KG1 (cell line): ENCODE measurements around the gene HIP1R.
A peak's percentile ranks its signal among the peaks of the same experiment; 100 is the strongest.

Experiments
- DNase-seq: peaks from one replicate; lab custom pipeline; 2025; lab: John Stamatoyannopoulos, UW

Gene HIP1R

DNA sequence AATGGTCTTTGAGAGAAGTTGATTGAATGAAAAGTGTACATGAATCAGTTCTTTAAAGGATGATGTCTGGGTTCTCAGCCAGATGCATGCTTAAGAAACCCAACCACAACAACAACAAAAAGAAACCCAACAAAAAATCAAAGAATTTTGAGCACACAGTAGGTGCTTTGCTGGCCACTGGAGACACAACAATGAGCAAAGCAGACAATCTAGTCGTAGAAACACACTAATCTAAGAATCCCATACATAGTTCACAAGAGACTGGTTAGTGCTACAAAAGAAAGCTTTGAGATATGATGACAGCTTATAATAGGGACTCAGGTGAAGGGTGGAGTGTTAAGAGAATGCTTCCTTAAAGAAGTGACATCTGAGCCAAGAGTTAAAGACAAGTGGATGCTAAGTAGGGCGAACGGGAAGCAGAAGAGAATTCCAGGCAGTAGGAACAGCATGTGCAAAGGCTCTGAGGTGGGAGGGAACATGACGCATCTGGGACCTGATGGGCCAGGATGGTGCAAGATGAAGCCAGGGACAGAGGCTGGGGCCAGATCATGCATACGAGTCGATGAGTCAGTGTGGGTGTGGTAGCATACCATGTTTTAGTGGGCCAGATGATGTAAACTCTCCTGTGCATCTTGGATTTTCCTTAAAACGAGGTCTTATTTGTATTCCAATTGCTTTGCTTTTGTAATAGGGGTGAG lies 4.6 kb upstream of the HIP1R start:
- DNase-seq: no peak

DNA sequence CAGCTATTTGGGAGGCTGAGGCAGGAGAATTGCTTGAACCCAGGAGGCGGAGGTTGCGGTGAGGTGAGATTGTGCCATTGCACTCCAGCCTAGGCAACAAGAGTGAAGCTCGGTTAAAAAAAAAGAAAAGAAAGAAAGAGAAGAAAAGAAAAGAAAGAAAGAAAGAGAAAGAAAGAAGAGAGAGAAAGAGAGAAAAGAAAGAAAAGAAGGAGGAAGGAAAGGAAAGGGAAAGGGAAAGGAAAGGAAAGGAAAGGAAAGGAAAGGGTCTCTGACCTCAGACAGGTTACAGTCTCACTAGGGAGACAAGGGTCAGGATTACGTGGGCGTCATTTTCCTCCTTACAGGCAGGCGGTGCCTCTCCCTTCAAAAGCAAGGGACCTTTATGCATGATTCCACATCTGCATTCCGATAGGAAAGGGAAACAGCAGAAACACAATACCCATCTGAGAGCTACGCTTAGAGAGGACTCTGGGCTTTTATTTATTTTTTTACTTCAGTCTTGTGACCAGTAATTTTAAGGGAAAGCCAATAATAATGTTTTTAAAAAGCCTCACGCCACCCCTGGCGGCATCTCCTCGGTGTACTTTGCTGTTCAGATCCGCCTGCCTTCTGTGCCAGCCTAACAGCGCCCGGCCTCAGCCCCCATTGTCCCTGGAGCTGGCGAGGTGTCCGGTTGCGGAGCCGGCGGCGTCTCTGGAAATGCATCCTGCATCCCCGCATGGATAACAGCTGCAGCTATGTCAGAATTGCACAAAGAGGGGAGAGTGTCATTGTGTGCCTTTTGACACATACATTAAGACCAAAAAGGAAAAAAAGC lies 945 bp upstream of the HIP1R start:
- no peak for DNase-seq

DNA sequence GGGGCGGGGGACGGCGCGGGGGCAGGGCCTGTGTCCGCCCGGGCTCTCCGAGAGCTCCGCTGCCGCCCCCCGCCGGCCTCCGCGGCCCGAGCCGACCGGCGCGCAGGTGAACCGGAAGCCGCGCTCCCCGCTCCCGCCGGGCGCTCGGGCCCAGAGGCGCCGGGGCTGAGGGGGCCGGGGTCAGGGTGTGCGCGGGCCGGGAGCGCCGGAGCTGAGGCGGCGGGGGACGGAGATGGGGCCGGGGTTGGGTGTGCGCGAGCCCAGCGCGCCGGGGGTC lies 431 bp downstream of the HIP1R start:
- no peak for DNase-seq

DNA sequence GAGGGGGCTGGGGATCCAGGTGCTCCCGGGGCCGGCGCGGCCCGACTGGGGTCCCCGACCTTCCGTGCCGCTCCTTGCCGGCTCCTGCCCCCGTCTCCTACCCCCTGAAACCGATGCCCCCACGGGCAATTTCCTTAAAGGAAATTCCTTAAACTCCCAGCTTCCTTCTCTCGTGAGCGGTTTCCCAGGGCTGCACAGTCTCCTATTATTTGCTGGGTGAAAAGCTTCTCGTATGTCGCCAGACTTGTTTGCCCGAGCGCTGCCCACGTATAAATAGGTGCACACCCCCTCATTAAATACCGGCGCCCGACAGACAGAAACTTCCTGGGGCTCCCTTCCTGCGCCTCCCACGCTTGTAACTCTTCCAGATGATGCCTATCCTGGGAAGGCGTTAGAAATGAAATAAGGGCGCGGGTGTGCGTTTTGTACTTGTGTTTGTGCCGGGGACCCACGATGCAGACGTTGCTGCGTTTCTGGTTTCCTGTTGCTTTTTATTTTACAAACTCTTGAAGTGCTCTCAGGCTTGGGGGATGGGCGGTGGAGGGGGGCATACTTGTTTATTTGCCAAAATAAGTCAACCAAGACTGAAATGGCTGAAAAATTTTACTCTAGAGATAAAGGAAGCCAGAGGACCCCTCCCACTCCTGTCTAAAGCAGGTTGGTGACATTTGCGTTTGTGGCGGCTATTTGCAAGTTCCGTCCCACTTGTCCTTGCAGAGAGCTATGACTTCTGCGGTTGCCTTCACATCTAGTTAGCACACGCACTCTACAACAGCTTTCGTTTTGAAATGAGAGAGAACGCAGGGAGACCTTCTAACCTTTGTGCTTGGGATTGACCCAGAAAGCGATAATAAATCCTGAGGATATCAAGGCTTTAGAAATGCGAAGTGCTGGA lies 1.0 kb downstream of the HIP1R start:
- DNase-seq: peak; percentile 28

DNA sequence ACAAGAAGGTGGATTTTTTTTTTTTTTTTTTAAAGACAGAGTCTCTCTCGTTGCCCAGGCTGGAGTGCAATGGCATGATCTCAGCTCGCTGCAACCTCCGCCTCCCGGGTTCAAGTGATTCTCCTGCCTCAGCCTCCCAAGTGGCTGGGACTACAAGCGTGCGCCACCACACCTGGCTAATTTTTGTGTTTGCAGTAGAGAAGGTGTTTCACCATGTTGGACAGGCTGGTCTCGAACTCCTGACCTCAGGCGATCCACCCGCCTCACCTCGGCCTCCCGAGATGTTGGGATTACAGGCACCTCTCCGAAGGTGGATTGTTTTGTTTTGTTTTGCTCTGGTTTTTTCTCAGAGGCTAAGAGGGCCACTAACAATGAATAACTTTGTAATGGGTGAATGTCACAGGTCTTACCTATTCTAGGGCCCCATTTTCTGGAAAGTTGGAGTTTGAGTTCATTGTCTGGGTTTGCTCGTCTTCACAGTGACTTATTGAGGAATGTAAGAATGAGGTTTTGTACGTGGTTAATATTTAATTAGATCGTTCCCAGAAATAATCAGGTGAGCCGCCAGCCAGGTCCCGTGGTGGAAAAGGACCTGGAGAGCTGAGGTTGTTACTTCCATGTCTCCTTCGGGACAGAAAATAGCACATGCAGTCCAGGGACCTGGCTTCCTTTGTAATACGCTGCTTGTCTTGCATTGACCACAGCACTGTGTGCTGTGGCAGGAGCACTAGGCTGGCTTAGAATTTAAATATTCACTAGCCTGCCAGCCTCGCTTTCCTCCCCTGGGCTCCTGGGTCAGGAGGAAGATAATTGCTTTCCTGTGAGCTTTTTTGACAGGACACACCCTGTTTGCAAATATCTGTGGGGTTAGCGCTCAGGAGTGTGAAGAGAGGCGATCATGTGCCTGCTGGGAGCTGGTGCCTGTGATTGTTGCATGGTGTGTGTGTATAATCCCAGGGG lies 2.3 kb downstream of the HIP1R start:
- DNase-seq: no peak

DNA sequence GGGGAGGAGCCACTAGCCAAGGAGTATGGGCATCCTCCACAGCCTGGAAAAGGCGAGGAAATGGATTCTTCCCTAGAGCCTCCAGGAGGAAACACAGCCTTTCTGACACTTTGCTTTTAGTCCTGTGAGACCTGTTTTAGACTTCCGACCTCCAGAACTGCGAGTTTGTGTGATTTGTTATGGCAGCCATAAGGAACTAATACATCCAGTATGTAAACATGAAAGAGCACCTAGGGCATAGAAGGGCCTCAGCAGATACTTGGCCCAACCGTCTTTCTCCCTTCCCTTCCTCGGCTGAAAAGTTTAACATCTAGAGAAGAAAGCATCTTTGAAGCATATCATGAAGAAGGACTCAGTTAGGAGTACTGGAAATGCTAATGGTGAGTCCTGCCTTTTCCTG lies 3.6 kb downstream of the HIP1R start:
- DNase-seq: no peak

DNA sequence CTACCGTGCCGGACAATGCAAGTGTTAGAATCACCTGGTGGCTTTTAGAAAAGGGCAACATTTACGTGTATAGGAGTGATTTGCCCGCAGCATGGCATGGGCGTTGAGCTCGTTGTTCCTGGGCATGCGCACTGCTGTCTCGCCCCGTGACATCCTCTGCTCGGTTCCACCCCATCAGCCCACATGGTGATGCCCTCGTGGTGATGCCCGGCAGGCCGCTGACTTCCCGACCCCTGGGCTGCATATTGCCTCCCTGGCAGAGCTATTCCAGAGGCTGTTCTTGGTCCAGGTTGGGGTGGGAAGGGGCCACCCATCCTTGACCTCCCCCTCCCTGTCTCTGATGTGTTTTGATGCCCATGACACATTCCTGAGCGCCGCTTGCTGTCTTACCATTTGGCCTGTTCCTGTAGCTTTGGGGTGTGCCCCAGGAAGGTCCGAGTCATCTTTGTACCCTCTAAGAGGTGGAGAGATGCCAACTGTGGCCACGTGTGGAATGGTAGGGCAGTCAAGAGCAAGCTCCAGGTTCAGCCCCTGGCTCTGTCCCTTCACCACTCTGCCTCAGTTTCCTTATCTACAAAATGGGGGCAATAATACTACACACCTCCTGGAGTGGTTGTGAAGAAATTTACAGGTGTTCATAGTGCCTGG lies 4.8 kb downstream of the HIP1R start:
- DNase-seq: no peak

DNA sequence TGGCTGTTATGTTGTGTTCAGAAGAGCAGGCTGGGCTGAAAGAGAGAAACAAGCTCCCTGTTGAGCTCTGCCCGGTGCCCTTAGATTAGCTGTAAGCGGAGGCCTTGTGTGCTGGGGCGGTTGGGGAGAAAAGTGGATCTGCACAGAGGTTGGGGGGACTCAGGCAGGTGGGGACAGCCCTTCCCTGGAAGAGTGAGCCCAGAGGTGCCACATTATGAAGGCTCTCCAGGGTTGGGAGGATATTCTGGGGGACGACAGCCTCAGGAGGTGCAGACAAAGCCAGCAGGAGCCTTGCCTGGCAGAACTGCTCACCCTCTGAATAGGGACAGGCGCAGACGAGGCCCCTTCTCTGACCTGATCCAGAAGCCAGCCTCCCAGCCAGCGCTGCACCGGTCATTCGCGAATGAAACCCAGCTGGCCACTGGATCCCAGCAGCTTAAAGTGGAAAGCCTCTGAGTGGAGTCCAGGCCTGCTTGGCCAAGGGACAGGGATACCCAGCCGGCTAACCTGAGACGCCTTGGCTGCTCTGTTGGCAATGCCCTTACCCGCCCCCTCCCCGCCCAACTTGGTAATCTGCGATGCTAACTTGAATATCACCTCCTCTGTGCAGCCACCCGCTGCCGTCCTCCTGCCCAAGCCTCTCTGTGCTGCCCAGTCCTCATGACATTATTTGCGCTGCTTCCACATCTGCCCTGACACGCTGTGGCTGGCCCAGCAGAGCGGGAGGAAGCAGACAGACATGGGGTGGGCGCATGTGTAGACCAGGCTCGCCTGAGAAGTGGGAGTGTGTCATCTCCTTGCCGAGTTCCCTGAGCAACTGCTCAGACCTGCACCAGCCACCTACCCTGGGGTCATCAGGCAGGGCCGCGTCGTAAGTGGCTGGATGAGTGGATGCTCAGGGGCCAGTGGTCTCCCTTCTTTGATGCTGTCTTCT lies 5.6 kb downstream of the HIP1R start:
- DNase-seq: no peak

DNA sequence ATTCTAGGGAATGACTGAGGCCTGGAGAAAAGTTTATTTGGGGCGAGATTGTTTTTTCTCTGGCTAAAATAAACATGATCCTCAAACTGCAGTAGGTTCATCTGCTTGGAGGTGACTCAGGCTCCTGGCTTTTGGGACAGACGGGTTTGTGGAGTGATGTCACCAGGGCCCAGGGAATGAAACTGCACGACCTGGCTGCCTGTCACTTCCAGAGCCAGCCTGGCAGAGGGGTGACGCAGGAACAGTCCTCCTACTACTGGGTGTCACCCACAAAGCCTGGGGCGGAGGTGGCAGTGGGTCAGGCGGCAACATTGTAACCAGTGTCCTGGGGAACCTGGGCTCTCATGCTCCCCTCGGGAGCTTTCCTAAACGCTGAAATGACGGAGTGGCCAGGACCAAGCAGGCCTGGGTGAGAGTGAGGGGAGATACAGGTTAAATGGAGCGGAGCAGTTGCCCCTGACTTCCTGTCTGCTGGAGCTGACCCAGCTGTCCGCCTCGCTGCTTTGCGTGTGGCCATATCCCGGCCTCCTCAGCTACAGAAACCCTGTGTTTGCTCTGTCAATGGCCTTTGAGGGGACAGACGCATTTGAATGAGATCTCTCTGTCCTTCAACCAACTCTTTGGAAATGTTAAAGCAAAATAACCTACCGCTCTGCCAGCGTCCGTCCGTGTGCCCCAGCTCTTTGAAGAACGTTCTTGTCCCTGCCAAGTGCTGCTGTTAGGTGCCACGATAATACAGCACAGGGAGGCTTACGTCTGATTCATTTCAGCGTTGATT lies 6.5 kb downstream of the HIP1R start:
- DNase-seq: no peak

DNA sequence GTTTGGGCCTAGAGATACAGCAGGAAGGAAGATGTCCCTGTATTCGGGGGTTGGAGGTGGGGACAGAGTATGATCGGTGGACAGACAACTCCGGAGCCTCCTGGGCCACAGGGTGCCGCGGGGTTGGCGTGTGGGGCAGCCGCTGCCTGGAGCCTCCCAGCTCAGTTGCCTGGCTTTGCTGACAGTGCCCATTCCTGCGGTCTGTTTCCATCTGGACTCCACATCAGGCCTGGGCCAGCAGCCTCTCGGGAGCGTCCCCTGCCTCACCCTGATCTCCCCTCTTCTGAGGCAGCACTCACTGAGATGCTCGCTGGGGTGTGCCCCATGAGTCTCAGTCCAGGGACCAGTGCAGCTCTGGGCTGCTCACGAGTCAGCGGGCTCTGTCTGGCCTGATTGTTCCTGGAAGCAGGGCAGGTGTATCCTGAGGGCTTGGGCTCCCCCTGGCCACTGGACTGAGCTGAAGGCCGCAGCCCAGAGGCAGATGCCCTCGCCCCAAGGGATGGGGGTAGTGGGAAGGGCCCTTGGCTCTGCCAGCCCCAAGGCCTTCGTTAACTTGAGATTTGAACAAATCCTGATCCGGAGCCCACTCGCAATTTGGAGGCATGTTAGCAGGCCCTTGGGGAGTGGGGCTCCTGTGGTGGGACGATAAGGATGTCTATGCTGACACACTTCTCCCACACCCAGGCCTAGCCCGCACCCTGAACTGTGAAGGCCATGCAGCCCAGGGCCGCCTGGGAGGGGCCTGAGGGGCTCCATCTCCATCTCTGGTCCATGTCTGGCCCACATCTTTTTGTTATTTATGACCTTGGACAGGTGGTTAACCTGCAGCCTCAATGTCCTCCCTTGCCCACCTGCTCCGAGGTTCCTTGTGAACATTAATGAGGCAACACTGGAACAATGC lies 7.5 kb downstream of the HIP1R start:
- no peak for DNase-seq

DNA sequence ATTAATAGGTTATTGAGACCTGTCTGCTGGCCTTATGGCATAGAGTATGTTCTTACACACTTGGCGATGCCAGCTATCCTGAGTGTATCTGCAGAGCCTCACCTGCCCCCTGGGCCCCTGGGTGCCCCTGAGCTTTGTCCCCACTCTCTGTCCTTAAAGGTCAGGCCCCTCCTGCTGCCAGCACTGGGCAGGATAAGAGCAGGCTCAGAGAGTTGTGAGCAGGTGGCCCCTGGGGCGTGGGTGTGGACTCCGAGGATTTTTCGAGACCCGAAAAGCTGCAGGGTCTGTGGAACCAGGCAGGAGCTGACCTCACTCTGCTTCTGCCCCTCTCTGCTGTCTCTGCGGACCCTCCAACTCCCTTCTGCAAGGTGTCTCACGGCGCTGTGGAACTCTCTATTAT lies 8.2 kb downstream of the HIP1R start:
- no peak for DNase-seq

DNA sequence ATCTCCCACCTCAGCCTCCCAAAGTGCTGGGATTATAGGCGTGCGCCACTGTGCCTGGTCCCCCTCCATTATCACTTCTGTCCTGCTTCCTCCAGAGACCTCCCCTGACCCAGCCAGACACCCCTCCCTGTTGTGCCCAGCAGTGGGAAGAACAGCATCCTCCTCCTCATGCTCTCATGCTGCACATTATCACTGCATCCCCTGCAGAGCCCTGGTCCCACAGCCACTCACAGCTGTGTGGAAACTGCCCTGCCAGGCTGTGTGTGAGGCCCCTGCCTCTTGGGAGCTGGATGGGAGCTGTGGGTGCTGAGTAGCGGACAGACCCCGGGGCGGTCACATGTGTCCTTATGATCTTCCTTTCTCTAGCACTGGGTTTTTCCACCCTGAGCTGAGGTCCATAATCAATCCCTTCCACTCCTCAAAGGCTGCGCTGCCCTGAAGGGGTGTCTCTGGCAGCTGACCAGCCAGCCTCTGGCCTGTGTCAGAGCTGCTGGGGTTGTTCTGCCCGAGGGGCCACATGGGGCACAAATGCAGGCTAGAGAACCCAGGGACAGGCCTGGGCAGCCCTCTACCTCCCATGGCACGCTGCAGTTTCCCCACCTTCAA lies 9.2 kb downstream of the HIP1R start:
- DNase-seq: no peak

DNA sequence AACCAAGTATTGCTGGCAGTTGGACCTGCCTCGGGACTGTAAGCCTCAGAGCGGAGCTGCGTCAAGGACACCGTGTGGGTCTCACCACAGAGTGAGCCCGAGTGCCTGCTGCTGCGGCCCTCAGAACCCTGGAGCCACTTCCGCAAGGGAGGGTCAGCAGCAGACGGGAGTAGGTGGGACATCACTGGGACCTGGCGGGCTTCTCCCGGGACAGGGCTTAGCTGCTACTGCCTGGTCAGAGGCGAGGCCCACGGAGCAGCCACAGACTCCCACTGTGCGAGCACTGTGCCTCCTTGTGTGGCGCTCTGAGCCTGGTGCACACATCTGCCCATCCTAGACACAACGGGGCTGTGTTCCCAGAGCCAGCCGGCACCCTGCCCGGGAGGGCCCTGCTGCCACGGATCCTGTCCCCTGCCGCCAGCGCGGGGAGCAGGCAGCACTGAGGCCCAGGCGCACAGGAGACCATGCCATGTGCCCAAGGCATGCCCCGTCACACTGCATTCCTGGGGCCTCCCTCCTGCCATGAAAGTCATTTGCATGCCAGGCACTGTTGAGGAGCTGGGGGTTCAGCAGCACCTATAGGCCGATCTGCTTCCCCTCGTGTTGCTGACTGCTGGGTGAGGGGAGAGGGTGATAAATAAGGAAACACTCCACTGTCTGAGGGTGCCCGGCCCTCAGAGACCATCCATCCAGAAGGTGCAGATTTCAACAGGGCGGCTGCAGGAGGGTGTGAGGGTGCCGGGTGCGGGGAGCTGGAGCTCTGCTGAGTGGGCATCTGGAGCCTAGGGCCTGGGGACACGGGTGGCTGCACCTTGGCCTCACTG lies 10.0 kb downstream of the HIP1R start:
- no peak for DNase-seq

DNA sequence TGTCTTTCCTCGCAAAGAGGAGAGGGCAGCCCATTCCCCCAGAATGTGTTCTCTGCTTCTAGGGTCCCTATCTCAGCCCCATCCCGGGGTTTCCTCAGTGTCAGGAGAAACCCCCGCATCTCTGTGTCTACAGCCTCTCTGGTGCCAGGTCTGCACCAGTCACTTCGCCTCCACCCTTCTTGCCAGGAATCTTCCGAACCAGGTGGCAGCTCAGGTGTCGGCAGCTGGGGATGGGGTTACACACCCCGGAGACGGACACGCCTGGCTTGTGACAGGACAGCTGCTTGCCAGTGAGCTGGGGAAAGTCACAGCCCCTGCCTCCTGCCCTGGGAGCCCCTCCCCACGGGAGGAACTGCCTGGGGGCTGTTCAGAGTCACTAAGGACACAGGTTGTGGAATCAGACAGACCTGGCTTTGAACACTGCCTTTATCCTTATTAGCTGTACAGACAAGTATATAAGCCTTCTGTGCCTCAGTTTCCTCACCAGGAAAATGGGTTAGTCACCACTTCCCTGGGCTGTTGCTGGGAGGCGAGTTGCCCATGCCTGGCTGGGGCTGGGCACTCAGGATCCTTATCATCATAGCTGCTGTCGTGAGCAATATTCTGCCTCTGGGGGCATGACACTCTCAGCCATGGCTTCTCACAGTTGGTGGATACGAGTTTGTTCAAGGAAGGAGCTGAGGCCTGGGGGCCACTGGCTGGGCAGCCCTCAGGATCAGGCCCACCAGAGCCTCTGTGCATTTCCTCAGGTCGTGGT lies 10.8 kb downstream of the HIP1R start:
- no peak for DNase-seq

DNA sequence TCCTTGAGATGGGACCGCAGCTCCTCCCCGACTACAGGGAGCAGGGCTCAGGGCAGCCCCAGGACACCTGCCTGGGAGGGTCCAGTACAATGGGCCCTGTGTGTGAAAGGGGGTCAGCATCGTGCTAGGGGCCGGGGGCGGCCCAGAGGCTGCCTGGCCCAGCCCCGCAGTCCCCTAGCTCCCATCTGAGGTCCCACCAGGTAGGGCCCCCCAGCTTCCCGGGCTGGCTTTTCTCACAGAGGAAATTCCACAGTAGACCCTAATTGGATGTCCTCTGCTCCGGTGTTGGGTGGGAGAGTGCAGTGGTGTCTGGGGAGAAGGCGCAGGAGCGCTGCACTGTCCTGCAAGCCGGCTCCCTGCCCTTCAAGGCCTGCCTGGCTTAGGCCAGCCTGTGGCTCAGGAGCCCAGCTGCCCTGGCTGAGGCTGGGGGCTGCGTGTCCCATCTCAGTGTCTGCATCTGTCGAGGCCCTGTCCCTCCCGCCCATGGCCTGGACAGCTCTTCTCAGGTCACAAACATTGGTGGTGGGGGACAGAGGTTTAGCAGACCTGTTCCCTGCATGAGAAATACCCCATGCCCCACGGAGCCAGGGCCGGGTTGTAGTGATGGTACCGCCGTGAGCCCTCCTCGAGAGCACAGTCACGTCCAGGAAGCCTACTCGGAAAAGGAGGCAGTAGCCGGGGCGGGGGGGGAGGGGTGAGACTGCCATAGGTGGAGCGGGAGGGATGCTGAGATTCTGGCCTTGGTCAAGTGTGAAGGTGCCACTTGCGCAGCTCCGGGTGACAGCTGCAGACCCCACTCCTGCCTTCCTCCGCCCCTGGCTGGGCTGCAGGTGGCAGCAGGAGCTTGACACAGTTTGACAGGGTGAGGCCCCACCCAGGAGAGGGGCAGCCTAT lies 11.6 kb downstream of the HIP1R start:
- DNase-seq: no peak
